OCI-LY3 (cell line): Measurements from ENCODE around the gene IRX3.

Experiments used
- H2AFZ ChIP-seq: fragments of 200-600, 300-600 bp; shearing (Covaris generic); 2 replicates; pipeline ENCODE4 v1.6.0; 2014; ENCODE audit warnings: antibody characterized with exemption, low read depth, low read length
- H3K27ac ChIP-seq: fragments of 200-600, 300-600 bp; sonication (generic); 2 replicates; pipeline ENCODE4 v1.5.1; 2014; ENCODE audit warnings: mild to moderate bottlenecking, low read length, moderate library complexity, mixed read lengths
- H3K27me3 ChIP-seq: fragments of 200-600, 300-600 bp; sonication (generic); 2 replicates; pipeline ENCODE4 v1.6.1; 2014; ENCODE audit warnings: low read depth, low read length, mixed read lengths
- H3K36me3 ChIP-seq: fragments of 200-600, 300-600 bp; sonication (generic); replicated peaks from 2 replicates; pipeline ENCODE3; 2014; ENCODE audit warnings: low read depth, low read length, mixed read lengths
- H3K4me1 ChIP-seq: fragments of 300-600, 200-600 bp; sonication (generic); 2 replicates; pipeline ENCODE4 v1.6.1; 2014; ENCODE audit warnings: low read length, mixed read lengths
- H3K4me2 ChIP-seq: fragments of 200-600, 300-600 bp; sonication (generic); 2 replicates; pipeline ENCODE4 v1.6.1; 2014; ENCODE audit warnings: low read length, mixed read lengths
- H3K4me3 ChIP-seq: fragments of 300-600, 200-600 bp; sonication (generic); 2 replicates; pipeline ENCODE4 v1.5.1; 2014; ENCODE audit warnings: antibody characterized with exemption, mild to moderate bottlenecking, low read length, moderate library complexity
- H3K79me2 ChIP-seq: fragments of 300-600, 200-600 bp; shearing (Covaris generic); 2 replicates; pipeline ENCODE4 v1.6.1; 2014; ENCODE audit warnings: mild to moderate bottlenecking, low read length, mixed read lengths
- H3K9ac ChIP-seq: fragments of 300-600, 200-600 bp; shearing (Covaris generic); 2 replicates; pipeline ENCODE4 v1.6.0; 2014; ENCODE audit warnings: mild to moderate bottlenecking, low read length, moderate library complexity
- H3K9me3 ChIP-seq: fragments of 200-600, 300-600 bp; shearing (Covaris generic); 2 replicates; pipeline ENCODE4 v1.6.1; 2014; ENCODE audit warnings: low read length, mixed read lengths; ENCODE audit not compliant: insufficient read depth
- H4K20me1 ChIP-seq: fragments of 200-600, 300-600 bp; sonication (generic); 2 replicates; pipeline ENCODE4 v1.6.1; 2016; ENCODE audit warnings: low read length, mixed read lengths; ENCODE audit not compliant: insufficient read depth
- EZH2phosphoT487 ChIP-seq: fragments of 200-600 bp; shearing (Covaris generic); IDR thresholded peaks from 2 replicates; pipeline ENCODE4 v1.6.1; 2018; ENCODE audit warnings: antibody characterized with exemption, mixed run types, low read depth
- TF ChIP-seq, protein P1 (sequence below): fragments of 200-600, 300-600 bp; sonication (generic); IDR thresholded peaks from 2 replicates; pipeline ENCODE4 v1.5.1; 2014; ENCODE audit warnings: antibody characterized with exemption, low read length, low read depth

IRX3 gene

DNA sequence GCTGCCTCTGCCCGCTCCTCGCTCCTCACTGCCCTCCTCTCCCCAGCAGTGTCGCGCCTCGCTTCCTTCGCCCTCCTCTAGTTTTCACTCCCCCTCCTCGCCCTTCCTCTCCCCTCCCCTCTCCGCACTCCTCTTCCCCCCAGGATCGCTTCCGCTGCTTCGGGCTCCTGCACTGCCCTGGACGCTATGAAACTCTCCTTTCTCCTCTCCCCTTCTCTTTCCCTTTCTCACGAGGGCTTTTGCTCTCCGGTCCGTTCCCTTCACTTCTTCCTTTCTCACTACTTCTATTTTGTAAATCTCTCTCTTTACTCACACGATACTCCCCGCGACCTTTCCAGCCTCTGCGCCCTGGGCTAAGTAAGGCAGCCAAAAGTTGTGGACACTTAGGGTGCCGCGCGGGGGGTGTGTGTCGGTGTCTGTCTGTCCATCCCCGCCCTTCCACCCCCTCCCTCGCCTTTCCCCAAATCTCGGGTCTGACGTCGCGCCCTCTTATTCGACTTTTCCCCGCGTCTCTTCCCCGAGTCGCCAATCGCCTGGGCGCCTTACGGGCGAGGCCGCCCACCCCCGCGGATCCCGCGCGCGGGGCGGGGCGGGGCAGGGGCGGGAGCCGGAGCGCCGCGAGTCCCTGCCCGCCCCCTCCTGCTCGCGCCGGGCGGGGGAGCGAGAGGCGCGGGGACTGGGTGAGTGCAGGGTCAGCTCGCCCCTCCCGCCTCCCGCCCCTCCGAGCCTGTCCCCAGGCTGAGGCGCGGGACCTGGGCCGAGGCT lies at the start of gene IRX3:
IRX3 (minus strand) TSS at position 422 of the 765 bp plus-strand sequence. CDS start 737 bp downstream, outside the sequence.
- TF ChIP-seq, protein P1, sequence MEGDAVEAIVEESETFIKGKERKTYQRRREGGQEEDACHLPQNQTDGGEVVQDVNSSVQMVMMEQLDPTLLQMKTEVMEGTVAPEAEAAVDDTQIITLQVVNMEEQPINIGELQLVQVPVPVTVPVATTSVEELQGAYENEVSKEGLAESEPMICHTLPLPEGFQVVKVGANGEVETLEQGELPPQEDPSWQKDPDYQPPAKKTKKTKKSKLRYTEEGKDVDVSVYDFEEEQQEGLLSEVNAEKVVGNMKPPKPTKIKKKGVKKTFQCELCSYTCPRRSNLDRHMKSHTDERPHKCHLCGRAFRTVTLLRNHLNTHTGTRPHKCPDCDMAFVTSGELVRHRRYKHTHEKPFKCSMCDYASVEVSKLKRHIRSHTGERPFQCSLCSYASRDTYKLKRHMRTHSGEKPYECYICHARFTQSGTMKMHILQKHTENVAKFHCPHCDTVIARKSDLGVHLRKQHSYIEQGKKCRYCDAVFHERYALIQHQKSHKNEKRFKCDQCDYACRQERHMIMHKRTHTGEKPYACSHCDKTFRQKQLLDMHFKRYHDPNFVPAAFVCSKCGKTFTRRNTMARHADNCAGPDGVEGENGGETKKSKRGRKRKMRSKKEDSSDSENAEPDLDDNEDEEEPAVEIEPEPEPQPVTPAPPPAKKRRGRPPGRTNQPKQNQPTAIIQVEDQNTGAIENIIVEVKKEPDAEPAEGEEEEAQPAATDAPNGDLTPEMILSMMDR, result no peak
- TF ChIP-seq EZH2phosphoT487, result no peak

GRCh38 chr16:54335230-54335629 lies 48.6 kb upstream of the IRX3 start:
- TF ChIP-seq EZH2phosphoT487, result no peak
- TF ChIP-seq, protein P1, result no peak
- H2AFZ ChIP-seq, result no peak overlapping the region
- H3K36me3 ChIP-seq, result no peaks in the 10 kb centered on the region
- H3K4me2 ChIP-seq, result no peak overlapping the region
- 0 out of 2 replicates have a peak, but pooled peaks cover 2% of the 10 kb centered on the region for H3K27me3 ChIP-seq
- H3K27ac ChIP-seq, result no peak overlapping the region
- H3K4me1 ChIP-seq, result no peaks in the 10 kb centered on the region
- H3K9ac ChIP-seq, result no peak overlapping the region
- no peaks in the 10 kb centered on the region for H3K79me2 ChIP-seq
- H3K4me3 ChIP-seq, result no peak overlapping the region
- H4K20me1 ChIP-seq, result no peaks in the 10 kb centered on the region
- H3K9me3 ChIP-seq, result no peaks in the 10 kb centered on the region

More for the DNA sequence above, at the start of gene IRX3:
- Histone ChIP-seq H3K27ac (no peak within 1 kb of the TSS), H3K4me1 (no peaks in the 10 kb centered on the region), H3K79me2 (no peaks in the 10 kb centered on the region), H3K9me3 (no peaks in the 10 kb centered on the region), H3K4me3 (no peak within 1 kb of the TSS), H3K9ac (no peak within 1 kb of the TSS), H3K4me2 (no peak within 1 kb of the TSS), H3K36me3 (no peaks in the 10 kb centered on the region), H3K27me3 (no peaks in the 10 kb centered on the region), H4K20me1 (no peaks in the 10 kb centered on the region), H2AFZ (no peak within 1 kb of the TSS)

DNA sequence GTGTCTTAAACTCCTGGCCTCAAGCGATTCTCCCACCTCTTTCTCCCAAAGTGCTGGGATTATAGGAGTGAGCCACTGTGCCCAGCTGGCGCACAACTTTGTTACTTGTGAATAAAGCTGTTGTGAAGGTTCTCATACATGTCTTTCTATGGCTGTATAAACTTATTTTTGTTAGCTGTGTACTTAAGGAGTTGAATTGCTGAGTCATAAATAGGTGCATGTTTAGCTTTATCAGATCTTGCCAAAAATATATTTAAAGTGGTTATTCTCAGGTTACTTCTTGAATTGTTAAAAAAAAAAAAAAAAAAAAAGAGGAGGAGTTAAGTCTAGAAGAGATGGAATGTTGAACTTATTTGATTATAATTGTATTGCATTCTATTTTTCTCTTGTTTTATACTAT lies 47.6 kb upstream of the IRX3 start:
- TF ChIP-seq, protein P1, result no peak
- no peak for TF ChIP-seq EZH2phosphoT487
- no peak overlapping the region for H3K27ac ChIP-seq
- H3K9ac ChIP-seq, result no peak overlapping the region
- no peak overlapping the region for H2AFZ ChIP-seq
- H4K20me1 ChIP-seq, result no peaks in the 10 kb centered on the region
- H3K9me3 ChIP-seq, result no peaks in the 10 kb centered on the region
- no peaks in the 10 kb centered on the region for H3K36me3 ChIP-seq
- H3K79me2 ChIP-seq, result no peaks in the 10 kb centered on the region
- H3K4me1 ChIP-seq, result no peaks in the 10 kb centered on the region
- H3K27me3 ChIP-seq, result 0 out of 2 replicates have a peak, but pooled peaks cover 2% of the 10 kb centered on the region
- H3K4me3 ChIP-seq, result no peak overlapping the region
- H3K4me2 ChIP-seq, result no peak overlapping the region

GRCh38 chr16:54331241-54332002 lies 44.8 kb upstream of the IRX3 start:
- Histone ChIP-seq H4K20me1 (no peaks in the 10 kb centered on the region), H3K79me2 (no peaks in the 10 kb centered on the region), H3K36me3 (no peaks in the 10 kb centered on the region), H3K9ac (no peak overlapping the region), H3K27ac (no peak overlapping the region), H3K27me3 (no peaks in the 10 kb centered on the region), H3K4me2 (no peak overlapping the region), H2AFZ (no peak overlapping the region), H3K4me1 (no peaks in the 10 kb centered on the region), H3K9me3 (no peaks in the 10 kb centered on the region), H3K4me3 (no peak overlapping the region)
- TF ChIP-seq, protein P1, result no peak
- no peak for TF ChIP-seq EZH2phosphoT487
